Uterus (tissue), 4 donors: Measurements from ENCODE around the gene NELL2. TPM values are rescaled to one million over a fixed set of nuclear protein-coding genes. Genes with fewer than 3 reads are reported as not detected.

ENCODE experiments used
- DNase-seq, 2 donors: peaks; one replicate each; pipeline ENCODE4 v3.0.0-alpha.2; 2019 to 2020
- H3K27ac ChIP-seq, 2 donors: fragments of 200-600 bp; sonication (generic); 1 replicate in 1 of 2; 2 replicates in 1 of 2; pipeline ENCODE4 v1.5.1; 2016 to 2018
- H3K27me3 ChIP-seq, 2 donors: fragments of 200-600 bp; sonication (generic); one replicate each; pipeline ENCODE4 v1.5.1; 2018 to 2019; ENCODE audit warnings: control low read depth in 1 of 2
- H3K36me3 ChIP-seq, 2 donors: fragments of 200-600 bp; sonication (generic); one replicate each; pipeline ENCODE4 v1.5.1; 2019; ENCODE audit warnings: control low read depth in 1 of 2
- H3K4me1 ChIP-seq, 2 donors: fragments of 200-600 bp; sonication (generic); one replicate each; pipeline ENCODE4 v1.5.1; 2018 to 2019; ENCODE audit warnings: control low read depth in 1 of 2
- H3K4me3 ChIP-seq, 2 donors: fragments of 200-600 bp; sonication (generic); 1 replicate in 1 of 2; 2 replicates in 1 of 2; pipeline ENCODE4 v1.5.1; 2018 to 2019; ENCODE audit warnings: mild to moderate bottlenecking in 1 of 2
- H3K9me3 ChIP-seq, 2 donors: fragments of 200-600 bp; sonication (generic); one replicate each; pipeline ENCODE4 v1.5.1; 2019; ENCODE audit warnings: control low read depth in 1 of 2
- CTCF ChIP-seq, 4 experiments: fragments of 200-600 bp in 2 of 4; fragments of 450-650 bp in 2 of 4; sonication (generic) in 2 of 4; IDR thresholded peaks; one replicate each; pipeline ENCODE4 v1.5.1; 2016 to 2019; ENCODE audit warnings: antibody characterized with exemption in 4 of 4, mild to moderate bottlenecking in 2 of 4, moderate library complexity in 1 of 4
- POLR2A ChIP-seq, 2 donors: fragments of 450-650 bp; IDR thresholded peaks; one replicate each; pipeline ENCODE4 v1.6.1; 2016; ENCODE audit warnings: antibody characterized with exemption in 2 of 2, mild to moderate bottlenecking in 1 of 2, moderate library complexity in 1 of 2
- intact Hi-C: fragments of 100-400 bp; cut with DNase I; formaldehyde crosslinking; loops from one replicate; pipeline ENCODE4 v1.15.1; 2023; ENCODE audit warnings: low total_unique reads
- total RNA-seq, 4 donors: library from RNA; depleted of rRNA in 3 of 4; stranded (reverse); fragments of >200 nt in 3 of 4; gene quantifications; one replicate each; pipeline versions ENCODE4 v1.1.0 to v1.2.4, GENCODE V29; 2014 to 2023
- donor health status: DM: yes; HTN: yes; CAD: no.

NELL2 gene
- total RNA-seq, 4 donors from 2014 or later, result 0.29 to 34.6 (median 1.3) TPM; not detected in 1

- Histone ChIP-seq H3K4me3 (no peak overlapping the region), H3K4me1 (no peaks in the 10 kb centered on the region), H3K27me3 (no peaks in the 10 kb centered on the region), H3K9me3 (no peaks in the 10 kb centered on the region), H3K27ac (no peak overlapping the region), H3K36me3 (no peaks in the 10 kb centered on the region)
- intact Hi-C loops, result no loop called here
- DNase-seq, result no peak
- TF ChIP-seq POLR2A (IDR thresholded peaks at IDR 0.05) (no peak), CTCF (IDR thresholded peaks at IDR 0.05) (no peak)
Measured at GRCh38 chr12:44847888-44848702, 28.0 kb downstream of the NELL2 start.

GRCh38 chr12:44847403-44847802, 28.7 kb downstream of the NELL2 start:
- Histone ChIP-seq H3K4me1 (no peaks in the 10 kb centered on the region), H3K27me3 (no peaks in the 10 kb centered on the region), H3K9me3 (no peaks in the 10 kb centered on the region), H3K27ac (no peak overlapping the region), H3K36me3 (no peaks in the 10 kb centered on the region), H3K4me3 (no peak overlapping the region)
- no peak for TF ChIP-seq CTCF (IDR thresholded peaks at IDR 0.05)
- TF ChIP-seq POLR2A (IDR thresholded peaks at IDR 0.05), result no peak
- no peak for DNase-seq
- intact Hi-C loops, result no loop called here

- H3K4me3 ChIP-seq, result no peak overlapping the region
- TF ChIP-seq CTCF (IDR thresholded peaks at IDR 0.05) (no peak), POLR2A (IDR thresholded peaks at IDR 0.05) (no peak)
- intact Hi-C loops, result no loop called here
- no peaks in the 10 kb centered on the region for H3K36me3 ChIP-seq
- no peak for DNase-seq
- no peak overlapping the region for H3K27ac ChIP-seq
- H3K4me1 ChIP-seq, result no peaks in the 10 kb centered on the region
- no peaks in the 10 kb centered on the region for H3K27me3 ChIP-seq
- H3K9me3 ChIP-seq, result no peaks in the 10 kb centered on the region
Measured at GRCh38 chr12:44846826-44847225, 29.3 kb downstream of the NELL2 start.

- Histone ChIP-seq H3K27me3 (no peaks in the 10 kb centered on the region), H3K36me3 (no peaks in the 10 kb centered on the region), H3K9me3 (no peaks in the 10 kb centered on the region), H3K4me3 (no peak overlapping the region), H3K27ac (no peak overlapping the region), H3K4me1 (no peaks in the 10 kb centered on the region)
- TF ChIP-seq CTCF (IDR thresholded peaks at IDR 0.05), result no peak
- no peak for TF ChIP-seq POLR2A (IDR thresholded peaks at IDR 0.05)
- no peak for DNase-seq
- intact Hi-C loops, result no loop called here
Measured at GRCh38 chr12:44842669-44843068, 33.4 kb downstream of the NELL2 start.

- TF ChIP-seq POLR2A (IDR thresholded peaks at IDR 0.05) (no peak), CTCF (IDR thresholded peaks at IDR 0.05) (no peak)
- Histone ChIP-seq H3K27ac (no peak overlapping the region), H3K4me1 (no peaks in the 10 kb centered on the region), H3K9me3 (no peaks in the 10 kb centered on the region), H3K36me3 (no peaks in the 10 kb centered on the region), H3K27me3 (no peaks in the 10 kb centered on the region), H3K4me3 (no peak overlapping the region)
- intact Hi-C loops, result no loop called here
- no peak for DNase-seq
Measured at GRCh38 chr12:44839785-44840184, 36.3 kb downstream of the NELL2 start.
